ENCODE results near the gene ARHGAP15.

The ARHGAP15 gene

GRCh38 chr2:143710196-143710595, 581.0 kb downstream of the ARHGAP15 start:
- TF ChIP-seq CTCF (conservative IDR thresholded peaks at IDR 0.05), result no peak
- H3K27ac ChIP-seq, result no peak overlapping the region

- TF ChIP-seq CTCF (conservative IDR thresholded peaks at IDR 0.05), result no peak
- no peak overlapping the region for H3K27ac ChIP-seq
Observed at GRCh38 chr2:143710879-143711278, 581.7 kb downstream of the ARHGAP15 start.

GRCh38 chr2:143716522-143716921, 587.3 kb downstream of the ARHGAP15 start:
- no peak overlapping the region for H3K27ac ChIP-seq
- TF ChIP-seq CTCF (conservative IDR thresholded peaks at IDR 0.05), result no peak

- TF ChIP-seq CTCF (conservative IDR thresholded peaks at IDR 0.05), result no peak
- no peak overlapping the region for H3K27ac ChIP-seq
Observed at GRCh38 chr2:143717053-143717452, 587.8 kb downstream of the ARHGAP15 start.

GRCh38 chr2:143717536-143718168, 588.4 kb downstream of the ARHGAP15 start:
- no peak for TF ChIP-seq CTCF (conservative IDR thresholded peaks at IDR 0.05)

GRCh38 chr2:143718745-143719144, 589.5 kb downstream of the ARHGAP15 start:
- H3K27ac ChIP-seq, result no peak overlapping the region
- no peak for TF ChIP-seq CTCF (conservative IDR thresholded peaks at IDR 0.05)

More at GRCh38 chr2:143717536-143718168, 588.4 kb downstream of the ARHGAP15 start:
- H3K27ac ChIP-seq, result no peak overlapping the region

GRCh38 chr2:143719406-143719805, 590.2 kb downstream of the ARHGAP15 start:
- TF ChIP-seq CTCF (conservative IDR thresholded peaks at IDR 0.05), result no peak
- H3K27ac ChIP-seq, result no peak overlapping the region
